H1 (cell line): ENCODE data around the gene ABCC9. TPM values are rescaled to one million over a fixed set of nuclear protein-coding genes. Genes with fewer than 3 reads are reported as not detected.

ENCODE experiments used
- CTCF ChIA-PET: fragments of 300-600 bp; sonication (Branson Sonifier 250); formaldehyde crosslinking; loops from one replicate; lab custom pipeline; 2021; ENCODE audit not compliant: partially characterized antibody; lab: Charles Lee
- POLR2A ChIA-PET: fragments of 300-600 bp; sonication (Branson Sonifier 250); formaldehyde crosslinking; loops from one replicate; lab custom pipeline; 2021; ENCODE audit warnings: inconsistent platforms; ENCODE audit not compliant: partially characterized antibody; lab: Charles Lee
- DNase-seq, 2 experiments: peaks; one replicate each; pipeline versions ENCODE4 v3.0.0 to v3.0.0-alpha.2; 2010 to 2022; ENCODE audit warnings: low spot score in 2 of 2, low read depth in 1 of 2, mixed read lengths in 1 of 2
- FAIRE-seq: peaks from 2 replicates; lab custom pipeline; 2011; peaks lifted over from hg19 to GRCh38; lab: Jason Lieb, UNC
- H2AFZ ChIP-seq: 2 replicates; pipeline ENCODE4 v1.8.1; 2012; ENCODE audit warnings: low read length, inconsistent platforms
- H2AK5ac ChIP-seq: 2 replicates; pipeline ENCODE4 v1.6.1; 2013; ENCODE audit warnings: low read depth, low read length
- H2BK120ac ChIP-seq: replicated peaks from 2 replicates; pipeline ENCODE3; 2013; ENCODE audit warnings: low read depth, low read length, inconsistent platforms
- H2BK12ac ChIP-seq: 2 replicates; pipeline ENCODE4 v1.6.1; 2013; ENCODE audit warnings: low read depth, low read length
- H2BK15ac ChIP-seq: 2 replicates; pipeline ENCODE4 v1.6.1; 2013; ENCODE audit warnings: low read length
- H2BK20ac ChIP-seq: 2 replicates; pipeline ENCODE4 v1.6.1; 2013; ENCODE audit warnings: low read length
- H2BK5ac ChIP-seq: 2 replicates; pipeline ENCODE4 v1.6.1; 2013; ENCODE audit warnings: low read depth, low read length
- H3K14ac ChIP-seq: 2 replicates; pipeline ENCODE4 v1.6.1; 2013; ENCODE audit warnings: inconsistent platforms; ENCODE audit not compliant: insufficient read length
- H3K18ac ChIP-seq: 2 replicates; pipeline ENCODE4 v1.6.1; 2013; ENCODE audit warnings: low read length; ENCODE audit errors: extremely low read depth
- H3K23ac ChIP-seq: 2 replicates; pipeline ENCODE4 v1.6.1; 2013; ENCODE audit warnings: inconsistent platforms; ENCODE audit not compliant: insufficient read length
- H3K23me2 ChIP-seq: 2 replicates; pipeline ENCODE4 v1.6.1; 2013; ENCODE audit warnings: low read depth, low read length
- H3K27ac ChIP-seq: 2 replicates; pipeline ENCODE4 v1.6.1; 2011; ENCODE audit warnings: low read depth, low read length, inconsistent platforms
- H3K27me3 ChIP-seq, 4 experiments: replicated peaks in 1 of 4; 1 replicate in 1 of 4; 2 replicates in 3 of 4; pipeline versions ENCODE4 v1.6.1 to v1.8.1; 2011 to 2013; ENCODE audit warnings: low read length in 3 of 4, mild to moderate bottlenecking in 3 of 4, inconsistent platforms in 2 of 4, mixed read lengths in 2 of 4, moderate library complexity in 1 of 4; ENCODE audit not compliant: control insufficient read depth in 3 of 4, insufficient read depth in 3 of 4; ENCODE audit errors: extremely low read depth in 1 of 4
- H3K36me3 ChIP-seq, 4 experiments: 2 replicates each; pipeline versions ENCODE4 v1.6.1 to v1.8.1; 2011 to 2013; ENCODE audit warnings: mild to moderate bottlenecking in 4 of 4, low read length in 3 of 4, moderate library complexity in 2 of 4, control low read depth in 1 of 4, inconsistent platforms in 1 of 4; ENCODE audit not compliant: insufficient read depth in 4 of 4, control insufficient read depth in 2 of 4
- H3K4ac ChIP-seq: replicated peaks from 2 replicates; pipeline ENCODE3; 2013; ENCODE audit warnings: low read length, low read depth, mixed read lengths, inconsistent platforms; ENCODE audit not compliant: insufficient read length
- H3K4me1 ChIP-seq, 4 experiments: replicated peaks in 1 of 4; 1 replicate in 1 of 4; 2 replicates in 3 of 4; pipeline versions ENCODE4 v1.6.1 to v1.8.1; 2011 to 2013; ENCODE audit warnings: low read length in 3 of 4, inconsistent platforms in 2 of 4, mixed read lengths in 1 of 4; ENCODE audit not compliant: insufficient read depth in 4 of 4, control insufficient read depth in 3 of 4
- H3K4me2 ChIP-seq, 2 experiments: 2 replicates each; pipeline versions ENCODE4 v1.6.1 to v1.8.1; 2011 to 2013; ENCODE audit warnings: low read depth in 2 of 2, low read length in 2 of 2, control low read depth in 1 of 2, inconsistent platforms in 1 of 2, mild to moderate bottlenecking in 1 of 2; ENCODE audit not compliant: insufficient read depth in 1 of 2
- H3K4me3 ChIP-seq, 4 experiments: fragments of 200-600, 300-600 bp in 1 of 4; sonication (generic), shearing (Covaris generic), sonication (Bioruptor Twin) in 1 of 4; 2 replicates each; pipeline versions ENCODE4 v1.5.1 to v1.8.1; 2011 to 2016; ENCODE audit warnings: low read length in 4 of 4, low read depth in 3 of 4, control low read depth in 2 of 4, inconsistent platforms in 2 of 4, mild to moderate bottlenecking in 2 of 4, mixed read lengths in 1 of 4, moderate library complexity in 1 of 4; ENCODE audit not compliant: insufficient read depth in 2 of 4; ENCODE audit errors: extremely low read depth in 1 of 4
- H3K56ac ChIP-seq: replicated peaks from 2 replicates; pipeline ENCODE3; 2013; ENCODE audit warnings: low read depth, mild to moderate bottlenecking, mixed read lengths, low read length, inconsistent platforms; ENCODE audit not compliant: insufficient read length
- H3K79me1 ChIP-seq: 2 replicates; pipeline ENCODE4 v1.6.1; 2013; ENCODE audit warnings: low read depth, low read length, control low read depth
- H3K79me2 ChIP-seq, 2 experiments: 2 replicates each; pipeline versions ENCODE4 v1.6.1 to v1.8.1; 2012 to 2013; ENCODE audit warnings: low read length in 2 of 2, mild to moderate bottlenecking in 2 of 2, inconsistent platforms in 1 of 2; ENCODE audit not compliant: insufficient read depth in 2 of 2, control insufficient read depth in 1 of 2
- H3K9ac ChIP-seq, 4 experiments: replicated peaks in 1 of 4; 1 replicate in 1 of 4; 2 replicates in 3 of 4; pipeline versions ENCODE4 v1.6.1 to v1.8.1; 2011 to 2013; ENCODE audit warnings: low read depth in 3 of 4, low read length in 3 of 4, control low read depth in 2 of 4, mild to moderate bottlenecking in 2 of 4, moderate library complexity in 2 of 4, inconsistent platforms in 1 of 4; ENCODE audit errors: extremely low read depth in 1 of 4
- H3K9me3 ChIP-seq, 2 experiments: 2 replicates each; pipeline versions ENCODE4 v1.6.1 to v1.8.1; 2012 to 2013; ENCODE audit warnings: mild to moderate bottlenecking in 2 of 2, moderate library complexity in 2 of 2, control low read depth in 1 of 2, inconsistent platforms in 1 of 2, low read depth in 1 of 2, low read length in 1 of 2, mixed read lengths in 1 of 2; ENCODE audit not compliant: insufficient read depth in 2 of 2
- H4K20me1 ChIP-seq, 2 experiments: replicated peaks in 1 of 2; 2 replicates each; pipeline versions ENCODE3 to v1.8.1; 2011 to 2013; ENCODE audit warnings: inconsistent platforms in 2 of 2, low read length in 2 of 2, mild to moderate bottlenecking in 1 of 2; ENCODE audit not compliant: insufficient read depth in 2 of 2, control insufficient read depth in 1 of 2
- H4K5ac ChIP-seq: 2 replicates; pipeline ENCODE4 v1.6.1; 2013; ENCODE audit warnings: low read length, low read depth, mixed read lengths, inconsistent platforms; ENCODE audit not compliant: insufficient read length
- H4K8ac ChIP-seq: 2 replicates; pipeline ENCODE4 v1.8.0; 2013; ENCODE audit warnings: mild to moderate bottlenecking, moderate library complexity, low read length, inconsistent platforms; ENCODE audit not compliant: insufficient read depth; ENCODE audit errors: extremely low read depth
- H4K91ac ChIP-seq: replicated peaks from 2 replicates; pipeline ENCODE3; 2013; ENCODE audit warnings: low read length, mixed read lengths, inconsistent platforms; ENCODE audit not compliant: insufficient read length
- ATF3 ChIP-seq: IDR thresholded peaks from 2 replicates; pipeline ENCODE4 v1.6.1; 2011; ENCODE audit warnings: low read depth, mild to moderate bottlenecking, low read length; ENCODE audit not compliant: insufficient read depth
- BACH1 ChIP-seq: IDR thresholded peaks from 2 replicates; pipeline ENCODE4 v1.6.1; 2012; ENCODE audit warnings: low read length, improper control_type of control experiment
- BCL11A ChIP-seq, 2 experiments: IDR thresholded peaks; one replicate each; pipeline ENCODE4 v1.6.1; 2011; ENCODE audit warnings: low read depth in 2 of 2, low read length in 2 of 2, mild to moderate bottlenecking in 2 of 2
- CBX5 ChIP-seq: fragments of 300-800, 300-1000 bp; sonication (generic); IDR thresholded peaks from 2 replicates; pipeline ENCODE4 v1.7.1; 2016; ENCODE audit warnings: antibody characterized with exemption, low read length, low read depth
- CHD1 ChIP-seq: IDR thresholded peaks from 2 replicates; pipeline ENCODE4 v1.6.1; 2012; ENCODE audit warnings: low read depth, low read length, improper control_type of control experiment
- CHD2 ChIP-seq: IDR thresholded peaks from 2 replicates; pipeline ENCODE4 v1.6.1; 2012; ENCODE audit warnings: low read length, improper control_type of control experiment
- HDAC2 ChIP-seq, 2 experiments: fragments of 300-600 bp in 1 of 2; sonication (generic) in 1 of 2; IDR thresholded peaks; 2 replicates each; pipeline ENCODE4 v1.6.1; 2011 to 2012; ENCODE audit warnings: low read depth in 2 of 2, low read length in 2 of 2, mild to moderate bottlenecking in 2 of 2, moderate library complexity in 2 of 2, borderline replicate concordance in 1 of 2, inconsistent platforms in 1 of 2
- MAFK ChIP-seq: IDR thresholded peaks from 2 replicates; pipeline ENCODE4 v1.6.1; 2012; ENCODE audit warnings: low read depth, mild to moderate bottlenecking, improper control_type of control experiment, low read length
- NRF1 ChIP-seq: IDR thresholded peaks from 2 replicates; pipeline ENCODE4 v1.6.1; 2011; ENCODE audit warnings: mild to moderate bottlenecking, low read depth, low read length, improper control_type of control experiment
- RFX5 ChIP-seq: IDR thresholded peaks from 2 replicates; pipeline ENCODE4 v1.6.1; 2011; ENCODE audit warnings: low read depth, low read length, improper control_type of control experiment, borderline replicate concordance
- SRF ChIP-seq: IDR thresholded peaks from 2 replicates; pipeline ENCODE4 v1.6.1; 2011; ENCODE audit warnings: mild to moderate bottlenecking, low read depth, low read length, moderate library complexity
- SUZ12 ChIP-seq: fragments of 200-600 bp; sonication (generic); IDR thresholded peaks from 2 replicates; pipeline ENCODE4 v1.6.1; 2012; ENCODE audit warnings: mild to moderate bottlenecking, inconsistent platforms, low read length, moderate library complexity, mixed read lengths
- TAF7 ChIP-seq: optimal IDR thresholded peaks from 2 replicates; pipeline ENCODE3; 2011; ENCODE audit warnings: low read depth, mild to moderate bottlenecking, inconsistent platforms, low read length, moderate library complexity, borderline replicate concordance
- WGBS, 2 experiments: shearing (Covaris generic) in 1 of 2; methylation state at CpG; one replicate each; pipeline versions ENCODE4 v1.1.6 to v1.1.7; 2013 to 2015; ENCODE audit warnings: low lambda C conversion rate in 2 of 2, mixed read lengths in 2 of 2, inconsistent platforms in 1 of 2, low coverage in 1 of 2, missing lambda C conversion rate in 1 of 2; ENCODE audit not compliant: insufficient replicate concordance in 2 of 2, insufficient coverage in 1 of 2, insufficient read length in 1 of 2; ENCODE audit errors: extremely low coverage in 1 of 2, missing lambda C conversion rate in 1 of 2; 5-methylcytosine and 5-hydroxymethylcytosine counted together
- polyA plus RNA-seq, 7 experiments: library from polyadenylated mRNA; depleted of rRNA in 3 of 7; stranded (reverse) in 5 of 7; unstranded in 2 of 7; fragments of >200 nt in 5 of 7; fragments of 200-250 nt in 2 of 7; gene quantifications; 1 replicate in 5 of 7; 2 replicates in 1 of 7; 4 replicates in 1 of 7; pipeline versions ENCODE4 v1.2.1 to v1.2.3, GENCODE V29; 2011 to 2013; ENCODE audit warnings: missing spikeins in 2 of 7, mixed read lengths in 2 of 7
- total RNA-seq: library from RNA; stranded (reverse); fragmentation: NEBNext Ultra II Directional; extraction: Animal tissue kit (Norgen Biotek cat#: 25700); gene quantifications from 2 replicates; pipeline ENCODE4 v1.2.1, GENCODE V29; 2021
- TF ChIP-seq, protein P1 (sequence below): IDR thresholded peaks from 2 replicates; pipeline ENCODE4 v1.6.1; 2012; ENCODE audit warnings: inconsistent platforms

The ABCC9 gene
- total and polyA plus RNA-seq, 2 of the 8 experiments (the other 6 are each of a cell fraction or from before 2014, with no cell fraction given), result under 0.01 TPM; not detected in 1

GRCh38 chr12:21962236-21962635, 21.0 kb upstream of the ABCC9 start:
- no peaks in the 10 kb centered on the region for H3K79me2 ChIP-seq
- no peaks in the 10 kb centered on the region for H3K23me2 ChIP-seq
- no peak overlapping the region for H4K91ac ChIP-seq
- H3K4ac ChIP-seq, result no peak overlapping the region
- no peaks in the 10 kb centered on the region for H3K4me1 ChIP-seq
- H2BK12ac ChIP-seq, result no peak overlapping the region
- CTCF ChIA-PET, result interaction anchor here (1.2 to 1.3 kb wide), 2 partner anchors 257 to 265 kb away, joined by 3 read pairs; no protein-coding TSS in a partner anchor
- H3K18ac ChIP-seq, result no peak overlapping the region
- FAIRE-seq, result no peak
- H3K14ac ChIP-seq, result no peak overlapping the region
- no peak overlapping the region for H3K4me3 ChIP-seq
- no peak overlapping the region for H2BK15ac ChIP-seq
- no peak overlapping the region for H2BK5ac ChIP-seq
- 0 out of 4 replicates have a peak, but pooled peaks cover 0 to 5% of the 10 kb centered on the region in 2 experiments for H3K9me3 ChIP-seq
- H4K5ac ChIP-seq, result no peak overlapping the region
- H3K23ac ChIP-seq, result no peak overlapping the region
- no peaks in the 10 kb centered on the region for H3K36me3 ChIP-seq
- DNase-seq, result no peak
- H3K56ac ChIP-seq, result no peak overlapping the region
- H3K27me3 ChIP-seq, result no peaks in the 10 kb centered on the region
- H4K20me1 ChIP-seq, result no peaks in the 10 kb centered on the region
- H3K4me2 ChIP-seq, result no peak overlapping the region
- no peaks in the 10 kb centered on the region for H3K79me1 ChIP-seq
- no peak overlapping the region for H3K9ac ChIP-seq
- H2BK20ac ChIP-seq, result no peak overlapping the region
- no peak overlapping the region for H3K27ac ChIP-seq
- WGBS, 2 experiments, result 94% methylated on average over 5 of the region's 5 CpGs; no CpG with 5 or more reads in 1 of the 2 experiments
- POLR2A ChIA-PET, result no interaction called here
- no peak overlapping the region for H2BK120ac ChIP-seq
- H2AFZ ChIP-seq, result no peak overlapping the region
- H2AK5ac ChIP-seq, result no peak overlapping the region
- H4K8ac ChIP-seq, result no peak overlapping the region
- TF ChIP-seq BCL11A (IDR thresholded peaks at IDR 0.05; ENCODE audit: low read depth in 2 of 2, low read length in 2 of 2) (no peak), SUZ12 (no peak), CBX5 (no peak), BACH1 (no peak), MAFK (no peak), ATF3 (no peak), HDAC2 (IDR thresholded peaks at IDR 0.05; ENCODE audit: borderline replicate concordance in 1 of 2, low read depth in 2 of 2, low read length in 2 of 2) (no peak), NRF1 (no peak), CHD2 (no peak), SRF (no peak), RFX5 (no peak), TAF7 (no peak), CHD1 (no peak)
- TF ChIP-seq, protein P1, sequence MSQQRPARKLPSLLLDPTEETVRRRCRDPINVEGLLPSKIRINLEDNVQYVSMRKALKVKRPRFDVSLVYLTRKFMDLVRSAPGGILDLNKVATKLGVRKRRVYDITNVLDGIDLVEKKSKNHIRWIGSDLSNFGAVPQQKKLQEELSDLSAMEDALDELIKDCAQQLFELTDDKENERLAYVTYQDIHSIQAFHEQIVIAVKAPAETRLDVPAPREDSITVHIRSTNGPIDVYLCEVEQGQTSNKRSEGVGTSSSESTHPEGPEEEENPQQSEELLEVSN, result no peak
